Measurements from ENCODE around the gene SLC44A5. TPM values are rescaled to one million over a fixed set of nuclear protein-coding genes. Genes with fewer than 3 reads are reported as not detected.

SLC44A5 gene
- total RNA-seq, 2 donors from 2014 or later: 0.17 to 5.4 TPM

DNA sequence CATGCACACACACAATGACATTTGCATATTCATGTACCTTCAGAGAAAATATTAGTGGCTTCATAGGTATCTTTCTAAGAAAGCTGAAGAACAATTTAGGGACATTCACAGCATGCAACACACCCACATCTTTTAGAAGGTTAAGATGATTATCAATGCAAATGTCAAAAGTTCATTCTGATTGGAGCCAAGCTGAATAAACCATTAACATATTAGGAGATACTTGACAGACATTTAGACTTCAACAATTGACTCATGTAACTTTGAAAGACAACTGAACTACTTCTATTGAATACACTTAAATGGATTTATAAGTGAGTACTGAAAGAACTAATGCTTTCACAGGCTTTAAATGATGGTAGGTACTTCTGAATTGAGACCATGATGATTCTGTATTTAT lies 365.7 kb downstream of the SLC44A5 start:
- intact Hi-C loops (cut with DNase I): no loop called here
- TF ChIP-seq, protein P1, sequence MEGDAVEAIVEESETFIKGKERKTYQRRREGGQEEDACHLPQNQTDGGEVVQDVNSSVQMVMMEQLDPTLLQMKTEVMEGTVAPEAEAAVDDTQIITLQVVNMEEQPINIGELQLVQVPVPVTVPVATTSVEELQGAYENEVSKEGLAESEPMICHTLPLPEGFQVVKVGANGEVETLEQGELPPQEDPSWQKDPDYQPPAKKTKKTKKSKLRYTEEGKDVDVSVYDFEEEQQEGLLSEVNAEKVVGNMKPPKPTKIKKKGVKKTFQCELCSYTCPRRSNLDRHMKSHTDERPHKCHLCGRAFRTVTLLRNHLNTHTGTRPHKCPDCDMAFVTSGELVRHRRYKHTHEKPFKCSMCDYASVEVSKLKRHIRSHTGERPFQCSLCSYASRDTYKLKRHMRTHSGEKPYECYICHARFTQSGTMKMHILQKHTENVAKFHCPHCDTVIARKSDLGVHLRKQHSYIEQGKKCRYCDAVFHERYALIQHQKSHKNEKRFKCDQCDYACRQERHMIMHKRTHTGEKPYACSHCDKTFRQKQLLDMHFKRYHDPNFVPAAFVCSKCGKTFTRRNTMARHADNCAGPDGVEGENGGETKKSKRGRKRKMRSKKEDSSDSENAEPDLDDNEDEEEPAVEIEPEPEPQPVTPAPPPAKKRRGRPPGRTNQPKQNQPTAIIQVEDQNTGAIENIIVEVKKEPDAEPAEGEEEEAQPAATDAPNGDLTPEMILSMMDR (IDR thresholded peaks at IDR 0.05): no peak
- no peaks in the 10 kb centered on the region for H3K27me3 ChIP-seq
- no peak overlapping the region for H3K4me3 ChIP-seq
- H3K27ac ChIP-seq: no peak overlapping the region
- H3K4me1 ChIP-seq: no peaks in the 10 kb centered on the region
- no peak overlapping the region for H3K9ac ChIP-seq (ENCODE audit: low read depth in 2 of 2, low read length in 2 of 2)
- H3K36me3 ChIP-seq: no peaks in the 10 kb centered on the region
- DNase-seq: no peak
- no peaks in the 10 kb centered on the region for H3K9me3 ChIP-seq

DNA sequence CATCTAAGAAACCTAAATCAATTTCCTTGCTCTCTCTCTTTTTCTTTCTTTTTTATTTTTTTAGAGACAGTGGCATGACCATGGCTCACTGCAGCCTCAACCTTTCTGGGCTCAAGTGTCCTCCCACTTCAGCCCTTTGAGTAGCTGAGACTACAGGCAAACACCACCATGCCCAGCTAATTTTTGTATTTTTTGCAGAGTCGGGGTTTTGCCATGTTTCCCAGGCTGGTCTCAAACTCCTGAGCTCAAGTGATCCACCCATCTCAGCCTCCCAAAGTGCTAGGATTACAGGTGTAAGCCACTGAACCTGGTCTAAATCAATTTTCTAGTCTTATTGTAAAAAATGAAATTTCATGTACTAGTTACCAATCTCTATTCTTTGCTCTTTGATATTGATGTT lies 367.8 kb downstream of the SLC44A5 start:
- TF ChIP-seq, protein P1 (IDR thresholded peaks at IDR 0.05): no peak
- H3K4me3 ChIP-seq: no peak overlapping the region
- no peaks in the 10 kb centered on the region for H3K9me3 ChIP-seq
- no peaks in the 10 kb centered on the region for H3K4me1 ChIP-seq
- intact Hi-C loops (cut with DNase I): no loop called here
- H3K27ac ChIP-seq: no peak overlapping the region
- no peak overlapping the region for H3K9ac ChIP-seq (ENCODE audit: low read depth in 2 of 2, low read length in 2 of 2)
- no peaks in the 10 kb centered on the region for H3K27me3 ChIP-seq
- H3K36me3 ChIP-seq: no peaks in the 10 kb centered on the region
- DNase-seq: no peak

DNA sequence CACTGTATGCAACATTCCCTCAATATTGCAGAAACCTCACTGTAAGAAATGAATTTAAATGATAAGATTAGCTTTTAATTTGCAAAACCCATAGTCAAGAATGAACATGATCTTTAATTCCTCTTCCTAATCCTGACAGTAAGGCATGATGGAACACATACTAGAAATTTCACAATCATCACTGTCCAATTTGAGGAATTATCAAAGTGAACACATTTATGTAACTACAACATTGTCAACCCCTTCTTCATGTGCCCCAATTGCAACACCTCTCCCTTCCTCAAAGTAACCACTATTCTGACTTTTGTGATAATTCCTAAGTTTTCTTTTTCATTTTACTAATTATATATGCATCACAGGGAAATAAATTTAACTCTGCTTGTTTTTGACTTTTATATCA lies 373.6 kb downstream of the SLC44A5 start:
- TF ChIP-seq, protein P1 (IDR thresholded peaks at IDR 0.05): no peak
- Histone ChIP-seq H3K4me3 (no peak overlapping the region), H3K36me3 (no peaks in the 10 kb centered on the region), H3K9ac (ENCODE audit: low read depth in 2 of 2, low read length in 2 of 2) (no peak overlapping the region), H3K27ac (no peak overlapping the region), H3K27me3 (no peaks in the 10 kb centered on the region), H3K4me1 (no peaks in the 10 kb centered on the region), H3K9me3 (no peaks in the 10 kb centered on the region)
- no peak for DNase-seq
- intact Hi-C loops (cut with DNase I): no loop called here

DNA sequence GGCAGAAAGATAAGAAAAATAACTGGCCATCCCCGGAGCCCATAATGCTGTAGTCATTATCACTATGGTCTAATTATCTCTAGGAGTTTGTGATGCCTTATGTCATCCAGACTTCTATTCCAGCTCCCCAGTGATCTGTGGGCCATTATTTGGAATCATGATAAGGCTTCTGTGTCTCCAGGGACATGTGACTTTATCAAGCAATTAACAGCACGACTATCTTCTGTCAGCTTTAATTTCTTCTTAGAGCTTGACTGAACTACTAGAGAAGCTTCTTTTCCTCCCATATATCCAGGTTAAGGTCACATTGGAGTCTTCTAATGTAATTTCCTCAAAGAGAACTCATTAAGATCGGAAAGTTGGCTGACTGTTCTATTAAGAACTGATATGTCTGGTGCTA lies 376.4 kb downstream of the SLC44A5 start:
- H3K4me3 ChIP-seq: no peak overlapping the region
- no peaks in the 10 kb centered on the region for H3K9me3 ChIP-seq
- no peaks in the 10 kb centered on the region for H3K36me3 ChIP-seq
- no peak overlapping the region for H3K27ac ChIP-seq
- DNase-seq: no peak
- H3K27me3 ChIP-seq: no peaks in the 10 kb centered on the region
- TF ChIP-seq, protein P1 (IDR thresholded peaks at IDR 0.05): no peak
- no peaks in the 10 kb centered on the region for H3K4me1 ChIP-seq
- H3K9ac ChIP-seq (ENCODE audit: low read depth in 2 of 2, low read length in 2 of 2): no peak overlapping the region
- intact Hi-C loops (cut with DNase I): no loop called here

DNA sequence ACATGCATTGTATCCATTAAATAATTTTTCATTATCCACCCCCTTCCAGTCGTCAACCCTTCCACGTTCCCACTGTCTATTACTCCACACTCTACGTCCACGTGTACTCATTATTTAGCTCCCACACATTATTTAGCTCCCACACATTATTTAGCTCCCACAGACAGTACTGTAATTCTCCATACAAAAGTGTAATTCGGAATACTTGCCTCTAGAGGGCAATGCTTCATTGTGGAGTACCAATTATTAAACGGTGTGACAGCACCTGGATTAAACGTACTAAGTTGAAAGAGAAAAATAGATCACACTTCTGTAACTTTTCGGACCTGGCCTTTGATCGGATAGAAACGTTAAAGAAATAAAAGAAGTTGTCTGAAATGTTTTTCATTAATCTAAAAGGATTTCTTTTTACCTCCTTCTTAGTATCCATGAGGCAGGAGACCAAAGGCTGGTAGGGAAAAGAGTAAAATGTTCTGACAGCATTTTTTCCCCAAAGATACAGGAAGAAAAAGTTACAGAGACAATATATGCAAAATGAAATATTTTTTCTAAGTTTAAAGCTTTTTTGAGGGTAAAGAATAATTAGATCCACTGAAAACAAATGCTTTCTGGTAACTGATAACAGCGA lies 377.5 kb downstream of the SLC44A5 start:
- Histone ChIP-seq H3K9me3 (no peaks in the 10 kb centered on the region), H3K4me3 (no peak overlapping the region), H3K27ac (no peak overlapping the region), H3K4me1 (no peaks in the 10 kb centered on the region), H3K36me3 (no peaks in the 10 kb centered on the region), H3K27me3 (no peaks in the 10 kb centered on the region), H3K9ac (ENCODE audit: low read depth in 2 of 2, low read length in 2 of 2) (no peak overlapping the region)
- DNase-seq: no peak
- TF ChIP-seq, protein P1 (IDR thresholded peaks at IDR 0.05): peak; percentile 51
- intact Hi-C loops (cut with DNase I): no loop called here
